GM12878 (cell line): ENCODE results near the gene CHAT. TPM values are rescaled to one million over a fixed set of nuclear protein-coding genes. Genes with fewer than 3 reads are reported as not detected.

Source experiments
- ATAC-seq: fragments of 200-7000 bp; cut with Tn5 transposase; 3 replicates; pipeline ENCODE4 v1.9.1; 2020; ENCODE audit warnings: mild to moderate bottlenecking, moderate library complexity
- BruUV-seq: library from RNA; stranded (reverse); fragments of 400-500 nt; replicated peaks from 2 replicates; lab custom pipeline; 2021; lab: Mats Ljungman, UMichigan
- CTCF ChIA-PET: fragments of 300-600 bp; sonication (Branson Sonifier 250); formaldehyde crosslinking; extraction: SDS; loops from one replicate; lab custom pipeline; 2021; ENCODE audit warnings: inconsistent platforms; lab: Yijun Ruan, JAX
- POLR2A ChIA-PET: fragments of 350-600 bp; formaldehyde crosslinking; extraction: SDS; loops from one replicate; lab custom pipeline; 2021; ENCODE audit warnings: inconsistent platforms; lab: Charles Lee
- RAD21 ChIA-PET: fragments of 300-600 bp; sonication (Branson Sonifier 250); formaldehyde crosslinking; loops from one replicate; lab custom pipeline; 2023; ENCODE audit warnings: antibody characterized with exemption; ENCODE audit not compliant: unreplicated experiment; lab: Charles Lee
- SMC1A ChIA-PET: fragments of 300-600 bp; sonication (Branson Sonifier 250); formaldehyde crosslinking; loops from one replicate; lab custom pipeline; 2023; ENCODE audit not compliant: unreplicated experiment, uncharacterized antibody; lab: Charles Lee
- DNase-seq: peaks from one replicate; pipeline ENCODE4 v3.0.0-alpha.2; 2011; ENCODE audit warnings: low read depth, low spot score
- FAIRE-seq: peaks from 3 replicates; lab custom pipeline; 2011; peaks lifted over from hg19 to GRCh38; lab: Jason Lieb, UNC
- H2AFZ ChIP-seq: 2 replicates; pipeline ENCODE4 v1.6.0; 2011; ENCODE audit warnings: low read depth, low read length, control low read depth; ENCODE audit not compliant: control insufficient read depth
- H3K27ac ChIP-seq: 2 replicates; pipeline ENCODE4 v1.5.1; 2011; ENCODE audit warnings: control low read depth; ENCODE audit not compliant: control insufficient read depth, insufficient read depth
- H3K27me3 ChIP-seq, 2 experiments: replicated peaks in 1 of 2; 2 replicates each; pipeline versions ENCODE4 v1.6.0 to v1.6.1; 2011; ENCODE audit warnings: low read length in 1 of 2; ENCODE audit not compliant: control insufficient read depth in 2 of 2, insufficient read depth in 2 of 2
- H3K36me3 ChIP-seq, 2 experiments: 2 replicates each; pipeline ENCODE4 v1.5.1; 2011; ENCODE audit warnings: low read length in 1 of 2; ENCODE audit not compliant: control insufficient read depth in 2 of 2, insufficient read depth in 2 of 2
- H3K4me1 ChIP-seq: 2 replicates; pipeline ENCODE4 v1.6.1; 2011; ENCODE audit warnings: mild to moderate bottlenecking, low read length, moderate library complexity, mixed read lengths; ENCODE audit not compliant: control insufficient read depth, insufficient read depth
- H3K4me2 ChIP-seq: 2 replicates; pipeline ENCODE4 v1.6.0; 2011; ENCODE audit warnings: control low read depth; ENCODE audit not compliant: control insufficient read depth, insufficient read depth
- H3K4me3 ChIP-seq: fragments of 200-600 bp; sonication (generic); 2 replicates; pipeline ENCODE4 v1.5.1; 2016
- H3K79me2 ChIP-seq: 2 replicates; pipeline ENCODE4 v1.6.0; 2011; ENCODE audit warnings: low read length; ENCODE audit not compliant: control insufficient read depth, insufficient read depth
- H3K9ac ChIP-seq: 2 replicates; pipeline ENCODE4 v1.8.0; 2011; ENCODE audit warnings: low read length, control low read depth, mixed read lengths; ENCODE audit not compliant: control insufficient read depth, insufficient read depth
- H3K9me3 ChIP-seq: replicated peaks from 3 replicates; pipeline ENCODE4 v1.5.1; 2011; ENCODE audit warnings: mild to moderate bottlenecking, low read length; ENCODE audit not compliant: control insufficient read depth, insufficient read depth
- H4K20me1 ChIP-seq: 2 replicates; pipeline ENCODE4 v1.6.0; 2011; ENCODE audit not compliant: control insufficient read depth, insufficient read depth
- BHLHE40 ChIP-seq, 2 experiments: fragments of 450-650 bp in 1 of 2; IDR thresholded peaks; 2 replicates each; pipeline ENCODE4 v1.6.1; 2011 to 2017; ENCODE audit warnings: low read depth in 2 of 2, borderline replicate concordance in 1 of 2, improper control_type of control experiment in 1 of 2, low read length in 1 of 2, mild to moderate bottlenecking in 1 of 2
- NRF1 ChIP-seq: conservative IDR thresholded peaks from 2 replicates; pipeline ENCODE4 v1.6.1; 2011; ENCODE audit warnings: mild to moderate bottlenecking, low read depth, low read length, improper control_type of control experiment
- RAD21 ChIP-seq: IDR thresholded peaks from 2 replicates; pipeline ENCODE4 v1.6.1; 2011; ENCODE audit warnings: mild to moderate bottlenecking, low read depth, low read length, moderate library complexity; ENCODE audit not compliant: insufficient read depth
- SMC3 ChIP-seq: IDR thresholded peaks from 2 replicates; pipeline ENCODE4 v1.6.1; 2011; ENCODE audit warnings: low read length, improper control_type of control experiment, borderline replicate concordance
- TARDBP ChIP-seq: IDR thresholded peaks from 2 replicates; pipeline ENCODE4 v1.6.1; 2016; ENCODE audit warnings: borderline replicate concordance
- ZBTB4 ChIP-seq: fragments of 450-650 bp; formaldehyde crosslinking; IDR thresholded peaks from 2 replicates; pipeline ENCODE4 v1.4.0; 2022; ENCODE audit warnings: mild to moderate bottlenecking, moderate library complexity
- ZNF217 ChIP-seq: fragments of 450-650 bp; IDR thresholded peaks from 2 replicates; pipeline ENCODE4 v1.6.1; 2017; ENCODE audit warnings: antibody characterized with exemption, mild to moderate bottlenecking
- ZNF274 ChIP-seq: IDR thresholded peaks from one replicate; pipeline ENCODE4 v1.8.0; 2011; ENCODE audit not compliant: insufficient read length, insufficient read depth
- WGBS: methylation state at CpG from one replicate; pipeline ENCODE4 v1.1.6; 2016; ENCODE audit warnings: low lambda C conversion rate; ENCODE audit not compliant: insufficient replicate concordance, insufficient coverage; ENCODE audit errors: missing lambda C conversion rate; 5-methylcytosine and 5-hydroxymethylcytosine counted together
- in situ Hi-C: fragments of 300-500 bp; cut with MboI; formaldehyde crosslinking; loops from 9 replicates; pipeline ENCODE4 v1.14.3; 2018; ENCODE audit warnings: mixed read lengths
- intact Hi-C: fragments of 100-400 bp; cut with micrococcal nuclease; formaldehyde crosslinking; loops from one replicate; pipeline ENCODE4 v1.14.2; 2022; ENCODE audit not compliant: unreplicated experiment
- polyA plus RNA-seq, 11 experiments: library from polyadenylated mRNA; depleted of rRNA in 4 of 11; unstranded in 6 of 11; stranded (reverse) in 5 of 11; fragments of >200 nt; fragmentation: Nextera tagmentation in 4 of 11; fragmentation: Illumina TruSeq in 1 of 11; extraction: Ambion mirVana in 4 of 11; extraction: Trizol in 1 of 11; gene quantifications; 1 replicate in 1 of 11; 2 replicates in 10 of 11; pipeline versions ENCODE4 v1.2.1 to v1.2.3, GENCODE V29; 2011 to 2016; ENCODE audit warnings: inconsistent platforms in 2 of 11, missing spikeins in 2 of 11, low read depth in 1 of 11
- total RNA-seq, 4 experiments: library from RNA; depleted of rRNA in 3 of 4; stranded (reverse); fragments of >200 nt in 3 of 4; fragmentation: Illumina TruSeq in 1 of 4; extraction: Trizol in 1 of 4; gene quantifications; 2 replicates each; pipeline versions ENCODE4 v1.2.1 to v1.2.3, GENCODE V29; 2013 to 2021
- TF ChIP-seq, protein P1 (sequence below), 3 experiments: IDR thresholded peaks in 2 of 3; conservative IDR thresholded peaks in 1 of 3; 2 replicates each; pipeline ENCODE4 v1.5.1; 2011; ENCODE audit warnings: low read depth in 3 of 3, low read length in 3 of 3, mild to moderate bottlenecking in 3 of 3, control low read depth in 2 of 3, moderate library complexity in 2 of 3, inconsistent platforms in 1 of 3, mixed read lengths in 1 of 3; ENCODE audit not compliant: control insufficient read depth in 2 of 3, insufficient read depth in 1 of 3; ENCODE audit errors: extremely low read depth in 1 of 3

Gene CHAT
- total and polyA plus RNA-seq, 10 of the 15 experiments (the other 5 are each of a cell fraction or from before 2014, with no cell fraction given) = not detected

GRCh38 chr10:49592726-49593563 lies 20.9 kb upstream of the CHAT start:
- peak; percentile 5 for DNase-seq
- no peaks in the 10 kb centered on the region for H3K79me2 ChIP-seq
- no peaks in the 10 kb centered on the region for H3K27me3 ChIP-seq
- no peak overlapping the region for H3K4me3 ChIP-seq
- FAIRE-seq = peak; percentile 92
- no TSS peak for BruUV-seq
- TF ChIP-seq ZBTB4 (CRISPR knock-in tag) = no peak
- no peak for TF ChIP-seq TARDBP
- TF ChIP-seq RAD21 = peak; percentile 62
- no peak for TF ChIP-seq ZNF217
- no peak for TF ChIP-seq ZNF274
- TF ChIP-seq BHLHE40 (IDR thresholded peaks at IDR 0.05; ENCODE audit: borderline replicate concordance in 1 of 2, low read depth in 2 of 2, low read length in 1 of 2) = no peak
- TF ChIP-seq, protein P1, sequence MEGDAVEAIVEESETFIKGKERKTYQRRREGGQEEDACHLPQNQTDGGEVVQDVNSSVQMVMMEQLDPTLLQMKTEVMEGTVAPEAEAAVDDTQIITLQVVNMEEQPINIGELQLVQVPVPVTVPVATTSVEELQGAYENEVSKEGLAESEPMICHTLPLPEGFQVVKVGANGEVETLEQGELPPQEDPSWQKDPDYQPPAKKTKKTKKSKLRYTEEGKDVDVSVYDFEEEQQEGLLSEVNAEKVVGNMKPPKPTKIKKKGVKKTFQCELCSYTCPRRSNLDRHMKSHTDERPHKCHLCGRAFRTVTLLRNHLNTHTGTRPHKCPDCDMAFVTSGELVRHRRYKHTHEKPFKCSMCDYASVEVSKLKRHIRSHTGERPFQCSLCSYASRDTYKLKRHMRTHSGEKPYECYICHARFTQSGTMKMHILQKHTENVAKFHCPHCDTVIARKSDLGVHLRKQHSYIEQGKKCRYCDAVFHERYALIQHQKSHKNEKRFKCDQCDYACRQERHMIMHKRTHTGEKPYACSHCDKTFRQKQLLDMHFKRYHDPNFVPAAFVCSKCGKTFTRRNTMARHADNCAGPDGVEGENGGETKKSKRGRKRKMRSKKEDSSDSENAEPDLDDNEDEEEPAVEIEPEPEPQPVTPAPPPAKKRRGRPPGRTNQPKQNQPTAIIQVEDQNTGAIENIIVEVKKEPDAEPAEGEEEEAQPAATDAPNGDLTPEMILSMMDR (IDR thresholded peaks at IDR 0.05 in 2 of 3, conservative IDR thresholded peaks at IDR 0.05 in 1 of 3; ENCODE audit: control insufficient read depth in 2 of 3, extremely low read depth in 1 of 3, insufficient read depth in 1 of 3, low read depth in 3 of 3, low read length in 3 of 3) = peak; percentile 91 to 98 (median 97)
- no peak for TF ChIP-seq NRF1
- TF ChIP-seq SMC3 = peak; percentile 74
- intact Hi-C loops = no loop called here
- peak; percentile 93 for ATAC-seq
- no peaks in the 10 kb centered on the region for H4K20me1 ChIP-seq
- H3K4me2 ChIP-seq = no peak overlapping the region
- SMC1A ChIA-PET = interaction anchor here (0.7 to 3.6 kb wide), 5 partner anchors 11 to 682 kb away, joined by 3 to 27 read pairs (median 3); no protein-coding TSS in a partner anchor
- H3K9me3 ChIP-seq = peaks cover 3% of the 10 kb centered on the region; the same call in 2 of the 3 replicates
- CTCF ChIA-PET = interaction anchor here (0.6 to 4.3 kb wide), 17 partner anchors 9 to 683 kb away, joined by 3 to 61 read pairs (median 4); no protein-coding TSS in a partner anchor
- RAD21 ChIA-PET = interaction anchor here (0.5 to 1.3 kb wide), 5 partner anchors 11 to 796 kb away, joined by 3 to 4 read pairs (median 3); no protein-coding TSS in a partner anchor
- no peak overlapping the region for H3K9ac ChIP-seq
- H2AFZ ChIP-seq = no peak overlapping the region
- WGBS = 14% methylated on average over 9 of the region's 9 CpGs
- no peak overlapping the region for H3K27ac ChIP-seq
- no peaks in the 10 kb centered on the region for H3K4me1 ChIP-seq
- in situ Hi-C loops = loop anchor here (10.0 kb wide), 1 partner anchor 332 kb away; no protein-coding TSS in a partner anchor
- POLR2A ChIA-PET = no interaction called here
- H3K36me3 ChIP-seq = no peaks in the 10 kb centered on the region
